NCI-H510A treated with DMSO at 0.1 percent for 48 hours (cell line): Measurements from ENCODE around the gene GPR101.

Experiments used
- DNase-seq: peaks from one replicate; lab custom pipeline; 2025; lab: John Stamatoyannopoulos, UW

The GPR101 gene

DNA sequence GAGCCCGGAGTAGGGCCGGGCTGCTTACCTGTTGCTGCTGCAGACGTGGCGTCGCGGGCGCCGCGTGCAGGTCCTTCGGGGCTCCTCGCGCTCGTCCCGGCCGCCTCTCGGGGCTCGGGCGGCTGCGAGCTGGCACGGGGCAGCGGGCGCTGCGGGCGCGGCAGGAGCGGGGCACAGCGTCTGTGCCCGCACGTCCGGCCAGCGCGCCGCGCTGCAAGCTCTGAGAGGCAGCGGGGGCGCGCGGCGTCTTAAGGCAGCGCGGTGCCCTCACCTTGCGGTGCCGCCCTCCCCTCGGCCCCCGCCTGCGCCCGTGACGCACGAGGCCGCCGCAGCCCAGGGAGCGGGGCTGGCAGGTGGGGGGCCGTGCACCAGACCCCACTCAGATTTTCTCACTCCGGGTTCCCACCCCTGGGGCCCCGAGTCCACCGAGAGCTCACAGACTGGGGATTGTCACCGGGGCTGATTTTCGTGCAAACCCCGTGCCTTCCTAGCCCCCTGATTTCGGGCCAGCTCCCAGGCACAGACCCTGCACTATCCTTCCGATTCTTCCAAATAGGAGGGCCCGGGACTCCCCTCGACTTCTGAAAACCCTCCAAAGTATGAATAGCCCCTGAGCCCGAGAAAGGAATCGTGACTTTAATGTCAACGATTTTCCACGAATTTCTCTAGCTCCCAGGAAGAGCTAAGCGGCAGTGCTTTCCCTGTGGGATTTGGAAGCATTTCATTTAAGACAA, at the start of gene GPR101:
Gene GPR101 (minus strand): TSS at position 222 of the 734 bp plus-strand sequence. CDS start 2,321 bp downstream, outside the sequence.
- no peak for DNase-seq

DNA sequence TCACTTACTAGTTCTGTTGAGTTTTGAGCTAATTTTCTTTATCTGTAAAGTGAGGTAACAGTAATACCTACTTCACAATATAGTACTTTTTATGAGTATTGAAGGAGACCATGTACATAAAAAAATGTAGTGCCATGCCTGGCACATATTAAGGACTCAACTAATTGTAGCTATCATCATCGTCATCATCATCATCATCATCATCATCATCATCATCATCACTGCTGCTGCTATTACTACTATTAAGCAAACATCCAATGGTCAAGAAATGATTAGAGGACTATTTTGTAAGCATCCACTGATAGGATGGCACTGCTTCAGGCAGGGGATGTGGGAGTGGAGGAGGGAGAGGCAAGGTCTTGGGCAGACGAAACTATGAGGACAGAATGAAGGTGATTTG, 47.4 kb upstream of the GPR101 start:
- DNase-seq: no peak

GRCh38 chrX:137072396-137072795, 38.6 kb upstream of the GPR101 start:
- no peak for DNase-seq

DNA sequence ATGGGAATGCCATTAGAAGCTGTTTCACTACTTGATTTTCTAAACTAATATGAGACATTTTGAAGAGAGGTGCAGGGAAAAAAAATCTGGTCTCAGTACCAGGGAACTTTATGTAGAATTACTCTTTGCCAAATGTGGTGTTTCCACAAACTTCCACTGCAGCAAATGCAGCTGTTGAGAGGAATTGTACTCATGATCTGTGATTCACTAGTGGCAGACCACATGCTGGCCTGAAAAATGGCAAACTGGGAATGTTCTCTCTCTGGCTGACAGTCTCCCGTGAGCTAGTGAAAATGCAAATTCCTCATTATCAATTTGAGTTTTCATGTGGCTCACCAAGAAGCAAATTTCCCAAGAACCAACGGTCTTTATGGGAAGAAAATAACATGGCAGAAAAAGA, 37.8 kb upstream of the GPR101 start:
- no peak for DNase-seq

DNA sequence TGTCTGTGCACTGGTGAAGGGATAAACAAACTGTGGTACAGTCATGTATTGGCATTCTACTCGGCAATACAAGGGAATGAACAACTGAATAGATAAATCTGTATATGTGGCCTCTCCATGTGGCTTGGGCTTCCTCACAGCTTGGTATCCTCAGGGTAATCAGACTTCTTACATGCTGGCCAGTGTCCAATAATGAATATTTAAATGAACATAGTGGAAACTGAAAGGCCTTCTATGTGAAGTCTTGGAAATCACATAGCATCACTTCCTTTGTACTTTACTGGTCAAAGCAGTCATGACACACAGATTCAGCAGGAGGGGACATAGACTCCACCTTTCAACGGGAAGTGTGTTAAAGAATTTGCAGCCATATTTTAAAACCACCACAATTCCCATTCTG, 33.4 kb upstream of the GPR101 start:
- DNase-seq: no peak

DNA sequence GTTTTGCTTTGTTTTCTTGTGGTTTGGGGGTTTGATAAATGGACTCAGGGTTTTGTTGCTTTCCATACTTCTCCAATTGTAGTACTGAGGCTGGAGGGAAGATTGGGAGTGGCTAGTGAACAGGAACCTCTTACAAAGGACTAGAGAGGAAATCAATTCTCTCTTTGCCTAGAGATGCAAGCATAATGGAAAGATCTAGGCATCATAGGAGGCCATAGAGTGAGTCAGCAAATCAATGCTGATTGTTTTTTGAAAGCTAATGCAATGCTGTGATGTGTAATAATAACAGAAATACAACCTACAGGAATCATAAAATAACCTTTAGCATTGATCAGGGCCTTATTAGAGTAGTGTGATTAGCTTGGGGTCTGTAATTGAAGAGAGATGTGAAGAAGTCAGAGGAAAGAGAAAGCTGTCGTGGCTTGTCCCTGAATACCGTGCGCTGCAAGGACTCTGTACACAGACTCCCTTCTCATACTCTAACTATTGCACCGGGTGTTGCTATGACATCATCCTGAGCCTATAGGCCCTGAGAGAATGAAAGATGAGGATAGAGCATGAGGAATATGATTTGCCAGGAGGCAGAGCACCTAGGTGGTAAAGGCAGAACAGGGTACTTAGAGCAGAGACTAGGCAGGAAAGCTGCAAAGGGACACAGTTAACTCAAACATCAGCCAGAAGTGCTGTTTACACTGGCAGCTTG, 29.3 kb upstream of the GPR101 start:
- no peak for DNase-seq

DNA sequence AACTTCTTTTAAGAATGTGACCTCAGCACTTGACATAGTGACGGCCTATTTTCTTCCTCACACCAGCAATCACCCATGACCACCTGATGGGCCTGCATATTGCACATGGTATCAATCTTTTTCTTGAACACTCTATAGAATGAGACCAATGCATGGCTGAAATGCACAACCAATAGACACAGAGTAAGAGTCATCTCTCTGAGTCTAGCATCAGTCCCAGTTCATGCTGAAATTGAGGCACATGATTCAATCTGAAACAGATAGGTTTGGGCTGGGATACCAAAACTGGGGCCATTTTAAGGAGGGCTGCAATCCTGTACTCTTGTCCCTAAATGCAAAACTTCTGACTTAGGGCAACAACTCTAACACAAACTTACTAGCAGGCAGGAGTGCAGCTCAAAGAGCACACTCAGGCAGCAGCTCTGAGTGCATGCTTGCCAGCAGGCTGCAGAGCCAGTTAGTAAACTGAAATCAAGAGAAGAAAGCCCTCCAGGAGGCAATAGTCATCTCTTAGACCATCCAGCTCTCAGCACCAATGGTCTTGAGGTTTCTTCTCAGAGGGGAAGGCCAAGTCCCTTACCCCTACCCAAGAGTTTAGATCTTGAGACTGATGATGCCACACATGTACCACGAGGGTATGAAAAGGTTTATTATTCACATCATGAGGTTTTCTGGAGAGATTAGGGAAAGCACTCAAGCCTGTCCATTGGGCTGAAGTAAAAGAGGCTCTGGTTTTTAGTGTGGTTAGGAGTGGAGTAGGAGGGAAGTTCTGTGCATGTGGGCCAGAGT, 24.7 kb upstream of the GPR101 start:
- no peak for DNase-seq

- no peak for DNase-seq
Measured at GRCh38 chrX:137052643-137053235, 18.9 kb upstream of the GPR101 start.

- DNase-seq: peak; percentile 7
Measured at GRCh38 chrX:137051978-137052642, 18.3 kb upstream of the GPR101 start.

- no peak for DNase-seq
Measured at GRCh38 chrX:137044893-137045292, 11.1 kb upstream of the GPR101 start.

- DNase-seq: no peak
Measured at GRCh38 chrX:137043736-137044135, 9.9 kb upstream of the GPR101 start.

DNA sequence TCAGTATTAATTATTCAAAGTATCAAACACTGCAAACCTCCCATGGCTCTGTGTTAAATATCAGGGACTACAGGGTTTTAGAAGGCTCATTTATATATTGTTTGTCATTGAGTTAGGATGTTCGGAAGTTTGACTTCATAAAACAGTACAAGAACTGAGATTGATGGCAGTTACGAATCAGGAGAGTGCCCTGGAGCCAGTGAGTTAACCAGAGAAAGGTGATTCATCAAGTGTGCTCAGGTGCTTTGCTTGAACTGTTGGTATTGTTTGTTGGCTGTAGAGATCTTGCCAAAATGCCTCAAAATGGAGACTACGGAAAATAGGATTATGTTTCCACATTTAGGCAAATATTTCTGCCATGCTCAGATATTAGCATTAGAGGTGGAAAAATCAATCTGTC, 7.5 kb upstream of the GPR101 start:
- DNase-seq: no peak

- DNase-seq: no peak
Measured at GRCh38 chrX:137040113-137040794, 6.5 kb upstream of the GPR101 start.

GRCh38 chrX:137034508-137034872, 695 bp upstream of the GPR101 start:
- no peak for DNase-seq

GRCh38 chrX:137032841-137033773, 688 bp downstream of the GPR101 start:
- DNase-seq: no peak

- DNase-seq: no peak
Measured at GRCh38 chrX:137032341-137032694, 1.5 kb downstream of the GPR101 start.

- DNase-seq: peak; percentile 9
Measured at GRCh38 chrX:137031517-137032340, 2.1 kb downstream of the GPR101 start.

GRCh38 chrX:137031039-137031438, 2.8 kb downstream of the GPR101 start:
- DNase-seq: no peak

DNA sequence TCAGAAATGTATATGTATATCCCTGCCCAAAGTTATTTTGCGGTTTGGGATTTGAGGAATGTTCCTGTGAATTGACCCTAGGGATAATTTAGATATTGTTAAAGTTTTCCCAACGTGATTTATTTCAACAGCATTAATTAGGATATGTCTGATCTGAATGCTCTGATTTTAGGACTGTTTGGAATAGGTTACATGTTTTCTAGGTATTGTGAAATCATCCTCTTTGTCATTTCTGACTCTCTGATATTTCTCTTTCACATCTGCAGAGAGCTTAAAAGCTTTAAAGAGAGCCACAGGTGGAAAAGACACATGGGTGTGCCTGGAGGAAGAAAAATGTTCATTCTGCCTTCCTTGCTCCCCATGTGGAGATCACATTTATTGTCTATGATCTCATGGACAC, 5.1 kb downstream of the GPR101 start:
- no peak for DNase-seq
